Left ventricle myocardium inferior (tissue), 1 donor: Measurements from ENCODE around the gene CHD9. TPM values are rescaled to one million over a fixed set of nuclear protein-coding genes. Genes with fewer than 3 reads are reported as not detected.

Experiments used
- DNase-seq: peaks from one replicate; pipeline ENCODE4 v3.0.0-alpha.2; 2020
- H3K27ac ChIP-seq: fragments of 200-600 bp; replicated peaks from 2 replicates; pipeline ENCODE4 v1.8.0; 2021
- H3K27me3 ChIP-seq: fragments of 200-600 bp; 2 replicates; pipeline ENCODE4 v1.8.0; 2021; ENCODE audit warnings: low read depth
- H3K36me3 ChIP-seq: fragments of 200-600 bp; 2 replicates; pipeline ENCODE4 v1.8.0; 2021
- H3K4me1 ChIP-seq: fragments of 200-600 bp; 2 replicates; pipeline ENCODE4 v1.8.0; 2021
- H3K4me3 ChIP-seq: fragments of 200-600 bp; 2 replicates; pipeline ENCODE4 v1.8.0; 2021; ENCODE audit warnings: mild to moderate bottlenecking, moderate library complexity
- H3K9me3 ChIP-seq: fragments of 200-600 bp; replicated peaks from 2 replicates; pipeline ENCODE4 v1.8.0; 2021
- intact Hi-C: fragments of 100-400 bp; cut with micrococcal nuclease; formaldehyde crosslinking; loops from one replicate; pipeline ENCODE4 v1.11.0; 2022
- total RNA-seq: library from RNA; stranded (reverse); fragmentation: NEBNext Ultra II Directional; extraction: Animal tissue kit (Norgen Biotek cat#: 25700); gene quantifications from one replicate; pipeline ENCODE4 v1.2.1, GENCODE V29; 2021
- TF ChIP-seq, protein P1 (sequence below): fragments of 200-600 bp; IDR thresholded peaks from 2 replicates; pipeline ENCODE4 v1.8.0; 2021; ENCODE audit warnings: antibody characterized with exemption, mild to moderate bottlenecking, borderline replicate concordance
- donor health status: DM: no; HTN: yes; CAD: no; lungs with severe emphysema.

CHD9 gene
- total RNA-seq, 1 donor from 2014 or later: 38.9 TPM

DNA sequence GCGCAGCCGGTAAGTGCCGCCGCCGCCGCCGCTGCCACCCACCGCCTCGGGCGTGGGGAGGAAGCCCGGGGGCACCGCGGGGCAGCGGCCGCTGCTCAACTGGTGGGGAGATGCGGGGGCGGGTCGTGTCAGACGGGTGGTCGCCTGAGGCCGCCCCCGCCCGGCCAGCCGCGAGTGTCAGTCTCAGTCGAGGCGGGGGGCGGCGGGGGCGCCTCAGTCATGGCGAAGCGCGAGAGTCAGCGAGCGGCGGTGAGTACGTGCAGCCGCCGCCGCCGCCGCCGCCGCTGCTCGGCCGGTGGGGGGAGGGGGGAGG is 76.2 kb downstream of the CHD9 start:
- Histone ChIP-seq H3K27me3 (no peaks in the 10 kb centered on the region), H3K4me1 (peaks cover 59% of the 10 kb centered on the region), H3K36me3 (no peaks in the 10 kb centered on the region), H3K4me3 (peak overlapping the region; percentile 80), H3K9me3 (no peaks in the 10 kb centered on the region), H3K27ac (peak overlapping the region; percentile 98)
- no peak for DNase-seq
- intact Hi-C loops: no loop called here
- TF ChIP-seq, protein P1, sequence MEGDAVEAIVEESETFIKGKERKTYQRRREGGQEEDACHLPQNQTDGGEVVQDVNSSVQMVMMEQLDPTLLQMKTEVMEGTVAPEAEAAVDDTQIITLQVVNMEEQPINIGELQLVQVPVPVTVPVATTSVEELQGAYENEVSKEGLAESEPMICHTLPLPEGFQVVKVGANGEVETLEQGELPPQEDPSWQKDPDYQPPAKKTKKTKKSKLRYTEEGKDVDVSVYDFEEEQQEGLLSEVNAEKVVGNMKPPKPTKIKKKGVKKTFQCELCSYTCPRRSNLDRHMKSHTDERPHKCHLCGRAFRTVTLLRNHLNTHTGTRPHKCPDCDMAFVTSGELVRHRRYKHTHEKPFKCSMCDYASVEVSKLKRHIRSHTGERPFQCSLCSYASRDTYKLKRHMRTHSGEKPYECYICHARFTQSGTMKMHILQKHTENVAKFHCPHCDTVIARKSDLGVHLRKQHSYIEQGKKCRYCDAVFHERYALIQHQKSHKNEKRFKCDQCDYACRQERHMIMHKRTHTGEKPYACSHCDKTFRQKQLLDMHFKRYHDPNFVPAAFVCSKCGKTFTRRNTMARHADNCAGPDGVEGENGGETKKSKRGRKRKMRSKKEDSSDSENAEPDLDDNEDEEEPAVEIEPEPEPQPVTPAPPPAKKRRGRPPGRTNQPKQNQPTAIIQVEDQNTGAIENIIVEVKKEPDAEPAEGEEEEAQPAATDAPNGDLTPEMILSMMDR: no peak

DNA sequence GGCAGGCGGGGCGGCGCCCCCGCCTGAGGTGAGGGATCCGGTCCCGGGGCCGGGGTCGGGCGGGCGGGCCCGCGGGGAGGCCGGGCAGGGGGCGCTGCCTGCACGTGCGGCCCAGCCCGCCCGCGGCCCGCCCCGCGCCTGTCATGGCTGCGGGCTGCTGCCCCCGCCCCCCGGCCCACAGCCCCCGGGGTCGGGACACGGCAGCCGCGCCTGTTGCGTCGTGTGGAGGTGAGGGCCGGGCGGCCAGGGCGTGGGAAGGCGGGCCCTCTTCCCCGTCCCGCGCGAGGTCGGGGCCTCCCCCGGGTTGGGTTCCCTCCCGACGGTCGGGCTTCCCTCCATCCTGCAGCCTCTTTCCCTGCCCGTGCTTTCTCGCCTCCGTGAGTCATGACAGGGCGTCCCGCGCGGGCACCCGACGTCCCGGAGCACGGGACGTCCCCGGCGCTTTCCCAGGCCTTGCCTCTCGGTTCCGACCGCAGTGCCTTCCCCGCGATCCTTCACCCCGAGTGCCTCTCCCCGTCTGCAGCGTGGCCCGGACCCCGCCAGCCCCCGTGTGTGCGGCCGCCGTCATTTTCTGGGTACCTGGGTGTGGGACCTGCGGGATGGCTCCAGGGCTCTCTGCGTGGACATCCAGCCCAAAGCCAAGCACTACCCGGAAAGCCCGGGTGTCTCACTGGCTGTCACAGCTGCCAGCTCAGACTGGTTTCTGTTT is 76.7 kb downstream of the CHD9 start:
- Histone ChIP-seq H3K27me3 (no peaks in the 10 kb centered on the region), H3K36me3 (no peaks in the 10 kb centered on the region), H3K4me3 (peak overlapping the region; percentile 80), H3K4me1 (peaks cover 62% of the 10 kb centered on the region), H3K9me3 (no peaks in the 10 kb centered on the region), H3K27ac (peak overlapping the region; percentile 98)
- peak; percentile 59 for DNase-seq
- TF ChIP-seq, protein P1: no peak
- intact Hi-C loops: no loop called here

DNA sequence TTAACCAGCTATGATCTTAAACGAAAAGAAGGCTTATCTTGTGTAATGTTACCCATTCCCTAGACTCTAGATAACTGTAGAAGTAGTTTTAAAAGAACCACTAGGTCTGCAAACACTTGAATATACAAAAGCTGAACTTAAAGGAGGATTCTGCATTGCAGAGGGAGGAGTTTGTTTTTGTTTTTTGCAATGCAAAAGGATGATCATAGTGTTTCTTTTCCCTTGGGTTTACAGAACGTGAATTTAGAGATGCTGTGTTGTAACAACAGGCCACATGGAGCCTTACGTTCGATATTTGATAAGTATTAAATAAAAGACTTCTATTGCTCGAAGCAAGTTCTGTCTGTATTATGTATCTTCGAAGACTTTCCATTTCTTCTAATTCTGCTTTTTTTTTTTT is 77.6 kb downstream of the CHD9 start:
- intact Hi-C loops: no loop called here
- Histone ChIP-seq H3K36me3 (no peaks in the 10 kb centered on the region), H3K4me1 (peaks cover 69% of the 10 kb centered on the region), H3K27ac (peak overlapping the region; percentile 98), H3K4me3 (peak overlapping the region; percentile 80), H3K9me3 (no peaks in the 10 kb centered on the region), H3K27me3 (no peaks in the 10 kb centered on the region)
- TF ChIP-seq, protein P1: no peak
- no peak for DNase-seq

DNA sequence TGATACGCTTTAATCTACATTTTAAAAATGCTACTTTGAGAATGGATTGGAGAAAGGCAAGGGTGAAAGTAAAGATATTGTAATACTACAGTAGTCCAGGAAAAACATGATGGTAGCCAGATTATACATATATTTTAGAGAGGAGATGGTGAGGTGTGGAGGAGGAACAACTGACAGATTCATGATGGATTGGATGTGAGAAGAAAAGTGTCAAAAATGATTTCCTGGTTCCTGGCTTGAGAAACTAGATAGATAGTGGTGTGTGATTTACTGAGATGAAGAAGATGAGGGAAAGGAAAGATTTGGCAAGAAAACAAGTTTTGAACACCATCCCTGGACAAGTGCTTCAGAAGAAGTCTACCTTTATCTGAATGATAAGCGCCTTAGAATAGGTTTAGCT is 80.5 kb downstream of the CHD9 start:
- TF ChIP-seq, protein P1: no peak
- no peaks in the 10 kb centered on the region for H3K36me3 ChIP-seq
- H3K9me3 ChIP-seq: no peaks in the 10 kb centered on the region
- intact Hi-C loops: no loop called here
- no peaks in the 10 kb centered on the region for H3K27me3 ChIP-seq
- H3K4me3 ChIP-seq: no peak overlapping the region
- peaks cover 75% of the 10 kb centered on the region for H3K4me1 ChIP-seq
- peak overlapping the region; percentile 2 for H3K27ac ChIP-seq
- DNase-seq: no peak

DNA sequence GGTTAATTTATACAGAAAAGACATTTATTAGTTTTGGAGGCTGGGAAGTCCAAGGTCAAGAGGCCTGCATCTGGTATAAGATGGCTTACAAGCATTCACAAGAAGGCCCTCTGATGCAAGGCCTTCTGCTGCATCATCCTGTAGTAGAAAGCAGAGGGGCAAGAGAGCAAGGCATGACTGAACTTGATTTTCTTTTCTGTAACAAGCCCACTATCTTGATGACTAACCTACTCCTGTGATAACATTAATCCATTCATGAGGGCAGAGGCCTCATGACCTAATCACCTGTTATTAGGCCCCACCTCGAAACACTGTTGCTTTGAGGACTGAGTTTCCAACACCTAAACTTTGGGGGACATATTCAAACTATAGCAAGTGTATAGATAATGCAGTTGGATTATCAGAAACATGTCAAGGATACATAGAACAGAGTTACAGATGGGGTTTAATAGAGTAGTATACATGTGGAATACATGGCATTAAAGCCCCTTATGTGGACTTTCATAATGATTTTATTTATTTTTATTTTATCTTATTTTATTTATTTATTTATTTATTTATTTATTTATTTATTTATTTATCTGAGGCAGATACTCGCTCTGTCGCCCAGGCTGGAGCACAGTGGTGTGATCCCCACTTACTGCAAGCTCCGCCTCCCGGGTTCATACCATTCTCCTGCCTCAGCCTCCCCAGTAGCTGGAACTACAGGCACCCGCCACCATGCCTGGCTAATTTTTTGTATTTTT is 88.2 kb downstream of the CHD9 start:
- Histone ChIP-seq H3K9me3 (no peaks in the 10 kb centered on the region), H3K27me3 (no peaks in the 10 kb centered on the region), H3K36me3 (no peaks in the 10 kb centered on the region), H3K4me1 (peaks cover 35% of the 10 kb centered on the region), H3K27ac (no peak overlapping the region), H3K4me3 (no peak overlapping the region)
- DNase-seq: no peak
- TF ChIP-seq, protein P1: no peak
- intact Hi-C loops: no loop called here
